Suprapubic skin (tissue), 3 donors: ENCODE results near the gene NFIC.

Experiments
- CTCF ChIP-seq, 2 donors: fragments of 200-600 bp in 1 of 2; fragments of 450-650 bp in 1 of 2; sonication (generic) in 1 of 2; IDR thresholded peaks; one replicate each; pipeline ENCODE4 v1.5.1; 2016 to 2019; ENCODE audit warnings: antibody characterized with exemption in 2 of 2, mild to moderate bottlenecking in 1 of 2, moderate library complexity in 1 of 2
- POLR2A ChIP-seq, 2 donors: fragments of 450-650 bp; IDR thresholded peaks; one replicate each; pipeline ENCODE4 v1.6.1; 2017; ENCODE audit warnings: antibody characterized with exemption in 2 of 2, mild to moderate bottlenecking in 2 of 2, moderate library complexity in 2 of 2

DNA sequence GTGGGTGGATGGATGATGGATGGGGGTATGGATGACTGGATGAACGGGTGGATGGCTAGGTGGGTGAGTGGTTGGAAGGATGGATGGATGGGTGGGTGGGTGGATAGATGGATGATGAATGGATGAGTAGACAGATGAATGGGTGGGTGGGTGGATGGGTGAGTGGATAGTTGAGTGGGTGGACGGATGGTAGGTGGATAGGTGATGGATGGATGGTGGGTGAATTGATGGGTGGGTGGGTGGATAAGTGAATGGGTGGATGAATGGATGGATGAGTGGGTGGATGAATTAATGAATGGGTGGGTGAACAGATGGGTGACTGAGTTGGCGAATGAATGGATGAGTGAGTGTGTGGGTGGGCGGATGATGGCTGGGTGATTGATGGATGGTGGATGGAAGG, 109.1 kb downstream of the NFIC start:
- no peak for TF ChIP-seq CTCF (IDR thresholded peaks at IDR 0.05)
- TF ChIP-seq POLR2A (IDR thresholded peaks at IDR 0.05): no peak
